IMR-90 (cell line): ENCODE results near the gene FRAS1. TPM values are rescaled to one million over a fixed set of nuclear protein-coding genes. Genes with fewer than 3 reads are reported as not detected.

Experiments
- ATAC-seq: fragments of 200-7000 bp; cut with Tn5 transposase; 2 replicates; pipeline ENCODE4 v1.9.1; 2020; ENCODE audit warnings: low read depth, mild to moderate bottlenecking, moderate library complexity
- BruUV-seq: library from RNA; stranded (reverse); fragments of 400-500 nt; replicated peaks from 2 replicates; lab custom pipeline; 2021; lab: Mats Ljungman, UMichigan
- CTCF ChIA-PET: fragments of 300-600 bp; formaldehyde crosslinking; extraction: SDS; loops from one replicate; lab custom pipeline; 2021; ENCODE audit warnings: antibody characterized with exemption; lab: Yijun Ruan, JAX
- POLR2A ChIA-PET: fragments of 300-600 bp; sonication (Branson Sonifier 250); formaldehyde crosslinking; loops from one replicate; lab custom pipeline; 2022; ENCODE audit warnings: antibody characterized with exemption; ENCODE audit not compliant: unreplicated experiment; lab: Charles Lee
- DNase-seq: peaks from one replicate; pipeline ENCODE4 v3.0.0; 2013
- H2AFZ ChIP-seq: replicated peaks from 2 replicates; pipeline ENCODE3; 2013; ENCODE audit warnings: low read length, mild to moderate bottlenecking; ENCODE audit not compliant: poor library complexity
- H2AK5ac ChIP-seq: 2 replicates; pipeline ENCODE4 v1.6.1; 2013; ENCODE audit warnings: low read depth, low read length, inconsistent platforms
- H2AK9ac ChIP-seq: replicated peaks from 2 replicates; pipeline ENCODE3; 2013; ENCODE audit warnings: mild to moderate bottlenecking, low read depth, low read length, moderate library complexity; ENCODE audit not compliant: poor library complexity
- H2BK120ac ChIP-seq: 2 replicates; pipeline ENCODE4 v1.6.1; 2013; ENCODE audit warnings: low read depth, low read length, inconsistent platforms
- H2BK15ac ChIP-seq: 3 replicates; pipeline ENCODE4 v1.6.1; 2013; ENCODE audit warnings: low read depth, low read length, inconsistent platforms
- H2BK20ac ChIP-seq: 2 replicates; pipeline ENCODE4 v1.6.1; 2013; ENCODE audit warnings: low read depth, mild to moderate bottlenecking, inconsistent platforms, low read length, moderate library complexity
- H2BK5ac ChIP-seq: 2 replicates; pipeline ENCODE4 v1.6.1; 2013; ENCODE audit warnings: mild to moderate bottlenecking, low read depth, low read length, inconsistent platforms; ENCODE audit not compliant: poor library complexity, severe bottlenecking
- H3K14ac ChIP-seq: replicated peaks from 2 replicates; pipeline ENCODE4 v1.6.1; 2013; ENCODE audit warnings: low read depth, low read length, inconsistent platforms
- H3K18ac ChIP-seq: 2 replicates; pipeline ENCODE4 v1.6.1; 2013; ENCODE audit warnings: low read depth, low read length, control low read depth
- H3K23ac ChIP-seq: 2 replicates; pipeline ENCODE4 v1.6.1; 2013; ENCODE audit warnings: low read depth, low read length, inconsistent platforms
- H3K27ac ChIP-seq: 2 replicates; pipeline ENCODE4 v1.5.1; 2013; ENCODE audit warnings: mild to moderate bottlenecking, control low read depth, low read length; ENCODE audit not compliant: insufficient read depth
- H3K27me3 ChIP-seq: 2 replicates; pipeline ENCODE4 v1.6.1; 2013; ENCODE audit warnings: low read length; ENCODE audit not compliant: control insufficient read depth, insufficient read depth
- H3K36me3 ChIP-seq: 2 replicates; pipeline ENCODE4 v1.6.1; 2013; ENCODE audit warnings: low read length, mixed read lengths; ENCODE audit not compliant: control insufficient read depth, insufficient read depth
- H3K4ac ChIP-seq: 2 replicates; pipeline ENCODE4 v1.6.1; 2013; ENCODE audit warnings: low read depth, low read length, inconsistent platforms
- H3K4me1 ChIP-seq: 2 replicates; pipeline ENCODE4 v1.6.1; 2013; ENCODE audit warnings: low read length, mixed read lengths; ENCODE audit not compliant: control insufficient read depth, insufficient read depth
- H3K4me2 ChIP-seq: 2 replicates; pipeline ENCODE4 v1.6.1; 2013; ENCODE audit warnings: low read depth, mild to moderate bottlenecking, control low read depth, low read length, moderate library complexity
- H3K4me3 ChIP-seq: 2 replicates; pipeline ENCODE4 v1.5.1; 2013; ENCODE audit warnings: low read depth, mild to moderate bottlenecking, control low read depth, low read length, moderate library complexity; ENCODE audit not compliant: insufficient read depth
- H3K56ac ChIP-seq: 2 replicates; pipeline ENCODE4 v1.6.1; 2013; ENCODE audit warnings: low read length, inconsistent platforms; ENCODE audit not compliant: insufficient read depth; ENCODE audit errors: extremely low read depth
- H3K79me1 ChIP-seq, 2 experiments: 2 replicates each; pipeline ENCODE4 v1.6.1; 2013; ENCODE audit warnings: low read length in 2 of 2, inconsistent platforms in 1 of 2, low read depth in 1 of 2
- H3K9ac ChIP-seq: 2 replicates; pipeline ENCODE4 v1.6.1; 2013; ENCODE audit warnings: low read depth, low read length, control low read depth
- H3K9me1 ChIP-seq: 2 replicates; pipeline ENCODE4 v1.6.1; 2013; ENCODE audit warnings: low read length, inconsistent platforms; ENCODE audit not compliant: insufficient read depth
- H3K9me3 ChIP-seq: 2 replicates; pipeline ENCODE4 v1.6.1; 2013; ENCODE audit warnings: low read length; ENCODE audit not compliant: control insufficient read depth, insufficient read depth
- H4K20me1 ChIP-seq: 2 replicates; pipeline ENCODE4 v1.6.1; 2013; ENCODE audit warnings: low read length, inconsistent platforms; ENCODE audit not compliant: insufficient read depth
- H4K5ac ChIP-seq: 2 replicates; pipeline ENCODE4 v1.6.1; 2013; ENCODE audit warnings: mild to moderate bottlenecking, low read depth, low read length, control low read depth
- H4K8ac ChIP-seq, 2 experiments: 2 replicates each; pipeline ENCODE4 v1.6.1; 2013; ENCODE audit warnings: low read depth in 2 of 2, low read length in 2 of 2, control low read depth in 1 of 2, inconsistent platforms in 1 of 2
- H4K91ac ChIP-seq: 2 replicates; pipeline ENCODE4 v1.6.1; 2013; ENCODE audit warnings: low read depth, low read length, inconsistent platforms; ENCODE audit not compliant: insufficient read depth
- ELK1 ChIP-seq: fragments of 150-350 bp; IDR thresholded peaks from 2 replicates; pipeline ENCODE4 v1.6.1; 2016; ENCODE audit warnings: low read depth, mild to moderate bottlenecking, low read length, moderate library complexity, borderline replicate concordance
- MAZ ChIP-seq: IDR thresholded peaks from 2 replicates; pipeline ENCODE4 v1.6.1; 2012; ENCODE audit warnings: low read depth, mild to moderate bottlenecking, low read length, improper control_type of control experiment, moderate library complexity, borderline replicate concordance
- WGBS, 2 experiments: methylation state at CpG; one replicate each; pipeline versions ENCODE4 v1.1.5 to v1.1.7; 2013; ENCODE audit warnings: missing lambda C conversion rate in 2 of 2; ENCODE audit not compliant: insufficient read length in 1 of 2; ENCODE audit errors: extremely low coverage in 2 of 2; 5-methylcytosine and 5-hydroxymethylcytosine counted together
- dilution Hi-C: fragments of 300-500 bp; cut with HindIII; formaldehyde crosslinking; loops from one replicate; pipeline ENCODE4 v1.14.3; 2018; ENCODE audit warnings: low sequenced_read_pairs; ENCODE audit not compliant: unreplicated experiment
- in situ Hi-C: fragments of 300-500 bp; cut with MboI; formaldehyde crosslinking; loops from 3 replicates; pipeline ENCODE4 v1.14.3; 2019; ENCODE audit warnings: low sequenced_read_pairs, inconsistent platforms, mixed read lengths
- intact Hi-C: fragments of 100-400 bp; cut with micrococcal nuclease; formaldehyde crosslinking; loops from 2 replicates; pipeline ENCODE4 v1.10.0; 2022
- polyA plus RNA-seq, 3 experiments: library from polyadenylated mRNA; depleted of rRNA; stranded (reverse); fragments of >200 nt; gene quantifications; 2 replicates each; pipeline ENCODE4 v1.2.3, GENCODE V29; 2012; ENCODE audit warnings: low replicate concordance in 1 of 3
- total RNA-seq: library from RNA; depleted of rRNA; stranded (reverse); fragments of >200 nt; gene quantifications from 2 replicates; pipeline ENCODE4 v1.2.3, GENCODE V29; 2012

The FRAS1 gene
- total and polyA plus RNA-seq, 2 of the 4 experiments (the other 2 are of a cell fraction) = under 0.01 to 0.03 TPM

DNA sequence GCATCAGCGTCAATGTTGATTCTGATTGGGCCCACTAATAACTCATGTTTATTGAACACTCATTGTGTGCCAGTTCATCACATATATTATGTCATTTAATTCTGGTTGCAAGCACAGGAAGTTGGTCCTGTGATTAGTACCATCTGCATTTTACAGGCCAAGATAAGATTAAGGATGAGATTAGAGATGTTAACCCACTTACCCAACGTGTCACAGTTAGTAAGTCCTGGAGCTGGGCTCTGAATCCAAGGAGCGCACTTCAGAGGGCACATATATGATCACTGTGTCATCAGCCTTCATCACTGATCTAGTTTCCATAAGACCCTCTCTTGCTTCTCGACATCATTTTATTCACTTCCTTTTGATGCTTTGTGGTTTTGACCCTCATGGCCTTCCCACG, 289.1 kb downstream of the FRAS1 start:
- in situ Hi-C loops (no loop called here), intact Hi-C loops (no loop called here), dilution Hi-C loops (no loop called here)
- no peaks in the 10 kb centered on the region for H3K79me1 ChIP-seq
- TF ChIP-seq ELK1 (no peak), MAZ (no peak)
- H4K5ac ChIP-seq = no peak overlapping the region
- H3K4me1 ChIP-seq = no peaks in the 10 kb centered on the region
- H3K56ac ChIP-seq = no peak overlapping the region
- H3K14ac ChIP-seq = no peak overlapping the region
- H3K9ac ChIP-seq = no peak overlapping the region
- H2BK15ac ChIP-seq = no peak overlapping the region
- BruUV-seq = no TSS peak
- H3K36me3 ChIP-seq = no peaks in the 10 kb centered on the region
- H4K20me1 ChIP-seq = no peaks in the 10 kb centered on the region
- H2AFZ ChIP-seq = no peak overlapping the region
- H3K27me3 ChIP-seq = peaks cover 9% of the 10 kb centered on the region
- H3K18ac ChIP-seq = no peak overlapping the region
- no peak overlapping the region for H2BK5ac ChIP-seq
- H2AK9ac ChIP-seq = no peak overlapping the region
- H4K8ac ChIP-seq = no peak overlapping the region
- no peak overlapping the region for H3K4me2 ChIP-seq
- DNase-seq = no peak
- no peak overlapping the region for H2BK20ac ChIP-seq
- POLR2A ChIA-PET = interaction anchor here (0.5 kb wide), 1 partner anchor 12 kb away, joined by 5 read pairs; no protein-coding TSS in a partner anchor
- no peak overlapping the region for H2AK5ac ChIP-seq
- H3K23ac ChIP-seq = no peak overlapping the region
- CTCF ChIA-PET = interaction anchor here (0.6 kb wide), 1 partner anchor 312 kb away, joined by 3 read pairs; no protein-coding TSS in a partner anchor
- no peaks in the 10 kb centered on the region for H3K9me3 ChIP-seq
- no peak overlapping the region for H3K4ac ChIP-seq
- no peaks in the 10 kb centered on the region for H3K9me1 ChIP-seq
- no peak overlapping the region for H4K91ac ChIP-seq
- 100% methylated on average over 1 of the region's 5 CpGs; no CpG with 5 or more reads in 1 of the 2 experiments for WGBS, 2 experiments
- no peak overlapping the region for H2BK120ac ChIP-seq
- no peak overlapping the region for H3K27ac ChIP-seq
- ATAC-seq = no peak
- no peak overlapping the region for H3K4me3 ChIP-seq
